Body of pancreas (tissue), 4 donors: ENCODE measurements around the gene G6PC1. TPM values are rescaled to one million over a fixed set of nuclear protein-coding genes. Genes with fewer than 3 reads are reported as not detected.
"Not testable (repeated sequence)": the region's sequence is repeated elsewhere in the genome, so short reads cannot be mapped to it uniquely, and the experiment has no call there.

Source experiments
- ATAC-seq: fragments of 150-250 bp; one replicate; pipeline ENCODE4 v1.9.1; 2016
- DNase-seq, 4 donors: peaks; one replicate each; pipeline ENCODE4 v3.0.0-alpha.2; 2019
- H3K27ac ChIP-seq, 4 donors: fragments of 200-600 bp; sonication (generic); 1 replicate in 3 of 4; 2 replicates in 1 of 4; pipeline versions ENCODE4 v1.5.1 to v1.6.1; 2016 to 2019; ENCODE audit warnings: mild to moderate bottlenecking in 1 of 4, mixed read lengths in 1 of 4, moderate library complexity in 1 of 4
- H3K27me3 ChIP-seq, 2 donors: fragments of 200-600 bp; sonication (generic); one replicate each; pipeline ENCODE4 v1.6.0; 2016; ENCODE audit warnings: mild to moderate bottlenecking in 1 of 2
- H3K36me3 ChIP-seq, 2 donors: fragments of 200-600 bp; sonication (generic); replicated peaks in 1 of 2; 2 replicates each; pipeline ENCODE4 v1.5.1; 2016; ENCODE audit warnings: low read depth in 2 of 2; ENCODE audit not compliant: insufficient read depth in 1 of 2
- H3K4me1 ChIP-seq: fragments of 200-600 bp; sonication (generic); one replicate; pipeline ENCODE4 v1.6.0; 2016
- H3K4me3 ChIP-seq, 2 donors: fragments of 200-600 bp; sonication (generic); 1 replicate in 1 of 2; 2 replicates in 1 of 2; pipeline ENCODE4 v1.5.1; 2016 to 2019
- H3K9me3 ChIP-seq, 3 donors: fragments of 200-600 bp; sonication (generic); 1 replicate in 2 of 3; 2 replicates in 1 of 3; pipeline ENCODE4 v1.5.1; 2016
- POLR2A ChIP-seq, 3 donors: fragments of 450-650 bp; IDR thresholded peaks; one replicate each; pipeline ENCODE4 v1.6.1; 2016; ENCODE audit warnings: antibody characterized with exemption in 3 of 3, mild to moderate bottlenecking in 2 of 3
- WGBS, 2 donors: methylation state at CpG; one replicate each; pipeline ENCODE4 v1.1.5; 2017; 5-methylcytosine and 5-hydroxymethylcytosine counted together
- intact Hi-C: fragments of 100-400 bp; cut with DNase I; formaldehyde crosslinking; loops from one replicate; pipeline ENCODE4 v1.15.1; 2023
- total RNA-seq, 2 donors: library from RNA; depleted of rRNA; stranded (reverse); fragments of >200 nt; gene quantifications; one replicate each; pipeline ENCODE4 v1.1.0, GENCODE V29; 2016
- TF ChIP-seq, protein P1 (sequence below), 7 experiments: fragments of 450-650 bp in 4 of 7; fragments of 200-600 bp in 3 of 7; sonication (generic) in 3 of 7; IDR thresholded peaks; one replicate each; pipeline ENCODE4 v1.5.1; 2016 to 2019; ENCODE audit warnings: antibody characterized with exemption in 7 of 7

Gene G6PC1
- total RNA-seq, 2 donors from 2014 or later: 2.6 TPM; not detected in 1

- Histone ChIP-seq H3K36me3 (no peaks in the 10 kb centered on the region), H3K27ac (no peak overlapping the region), H3K4me1 (peaks cover 15% of the 10 kb centered on the region), H3K9me3 (no peaks in the 10 kb centered on the region), H3K27me3 (no peaks in the 10 kb centered on the region), H3K4me3 (no peak overlapping the region)
- TF ChIP-seq, protein P1, sequence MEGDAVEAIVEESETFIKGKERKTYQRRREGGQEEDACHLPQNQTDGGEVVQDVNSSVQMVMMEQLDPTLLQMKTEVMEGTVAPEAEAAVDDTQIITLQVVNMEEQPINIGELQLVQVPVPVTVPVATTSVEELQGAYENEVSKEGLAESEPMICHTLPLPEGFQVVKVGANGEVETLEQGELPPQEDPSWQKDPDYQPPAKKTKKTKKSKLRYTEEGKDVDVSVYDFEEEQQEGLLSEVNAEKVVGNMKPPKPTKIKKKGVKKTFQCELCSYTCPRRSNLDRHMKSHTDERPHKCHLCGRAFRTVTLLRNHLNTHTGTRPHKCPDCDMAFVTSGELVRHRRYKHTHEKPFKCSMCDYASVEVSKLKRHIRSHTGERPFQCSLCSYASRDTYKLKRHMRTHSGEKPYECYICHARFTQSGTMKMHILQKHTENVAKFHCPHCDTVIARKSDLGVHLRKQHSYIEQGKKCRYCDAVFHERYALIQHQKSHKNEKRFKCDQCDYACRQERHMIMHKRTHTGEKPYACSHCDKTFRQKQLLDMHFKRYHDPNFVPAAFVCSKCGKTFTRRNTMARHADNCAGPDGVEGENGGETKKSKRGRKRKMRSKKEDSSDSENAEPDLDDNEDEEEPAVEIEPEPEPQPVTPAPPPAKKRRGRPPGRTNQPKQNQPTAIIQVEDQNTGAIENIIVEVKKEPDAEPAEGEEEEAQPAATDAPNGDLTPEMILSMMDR (IDR thresholded peaks at IDR 0.05): no peak
- TF ChIP-seq POLR2A (IDR thresholded peaks at IDR 0.05): no peak
- intact Hi-C loops: no loop called here
- DNase-seq: no peak
- no peak for ATAC-seq
- 82 to 87% methylated on average over 8 of the region's 8 CpGs for WGBS, 2 donors
Observed at GRCh38 chr17:42882166-42882565, 18.4 kb upstream of the G6PC1 start.

- 55 to 77% methylated on average over 7 of the region's 7 CpGs for WGBS, 2 donors
- no peaks in the 10 kb centered on the region for H3K9me3 ChIP-seq
- H3K36me3 ChIP-seq: no peaks in the 10 kb centered on the region
- no peak for TF ChIP-seq POLR2A (IDR thresholded peaks at IDR 0.05)
- TF ChIP-seq, protein P1 (IDR thresholded peaks at IDR 0.05): no peak
- H3K4me3 ChIP-seq: no peak overlapping the region
- peaks cover 21% of the 10 kb centered on the region for H3K4me1 ChIP-seq
- peak overlapping the region in 2 of 4 donors; percentile 37 to 40 for H3K27ac ChIP-seq
- H3K27me3 ChIP-seq: no peaks in the 10 kb centered on the region
- DNase-seq (no peak), ATAC-seq (peak; percentile 28)
- intact Hi-C loops: no loop called here
Observed at GRCh38 chr17:42883802-42884558, 16.6 kb upstream of the G6PC1 start.

- DNase-seq, H3K9me3 ChIP-seq, H3K4me3 ChIP-seq, H3K27me3 ChIP-seq, ATAC-seq, intact Hi-C loops, H3K36me3 ChIP-seq: not testable (repeated sequence)
- peaks cover 21% of the 10 kb centered on the region for H3K4me1 ChIP-seq
- WGBS, 2 donors: 95 to 98% methylated on average over 3 of the region's 3 CpGs
- H3K27ac ChIP-seq: peak overlapping the region in 2 of 4 donors; percentile 9 to 10
Observed at GRCh38 chr17:42885806-42886205, 14.8 kb upstream of the G6PC1 start.

GRCh38 chr17:42886283-42887176 lies 14.1 kb upstream of the G6PC1 start:
- Histone ChIP-seq H3K9me3 (no peaks in the 10 kb centered on the region), H3K4me1 (peaks cover 24% of the 10 kb centered on the region), H3K27me3 (no peaks in the 10 kb centered on the region), H3K36me3 (no peaks in the 10 kb centered on the region), H3K27ac (peak overlapping the region in 2 of 4 donors; percentile 8 to 10), H3K4me3 (no peak overlapping the region)
- WGBS, 2 donors: 47 to 58% methylated on average over 14 to 15 of the region's 15 CpGs
- no peak for TF ChIP-seq POLR2A (IDR thresholded peaks at IDR 0.05)
- TF ChIP-seq, protein P1 (IDR thresholded peaks at IDR 0.05): no peak
- ATAC-seq (no peak), DNase-seq (no peak)
- intact Hi-C loops: no loop called here

GRCh38 chr17:42889809-42890208 lies 10.8 kb upstream of the G6PC1 start:
- no peak for TF ChIP-seq POLR2A (IDR thresholded peaks at IDR 0.05)
- TF ChIP-seq, protein P1 (IDR thresholded peaks at IDR 0.05): no peak
- no peak for ATAC-seq

More at GRCh38 chr17:42889809-42890208, 10.8 kb upstream of the G6PC1 start:
- Histone ChIP-seq H3K9me3 (no peaks in the 10 kb centered on the region), H3K4me1 (peaks cover 55% of the 10 kb centered on the region), H3K4me3 (no peak overlapping the region), H3K27me3 (no peaks in the 10 kb centered on the region), H3K36me3 (no peaks in the 10 kb centered on the region), H3K27ac (no peak overlapping the region)
- WGBS, 2 donors: 81 to 82% methylated on average over 7 of the region's 7 CpGs
- DNase-seq: no peak
- intact Hi-C loops: no loop called here
